Skeletal muscle cell (primary cell): Measurements from ENCODE around the gene AFF3.
"Not testable (repeated sequence)": the region's sequence is repeated elsewhere in the genome, so short reads cannot be mapped to it uniquely, and the experiment has no call there.

Experiments used
- DNase-seq: peaks from one replicate; pipeline ENCODE4 v3.0.0-alpha.2; 2010; ENCODE audit warnings: low read depth
- H3K4me3 ChIP-seq: 2 replicates; pipeline ENCODE4 v1.5.1; 2011; ENCODE audit warnings: low read depth, mild to moderate bottlenecking, control low read depth, low read length, moderate library complexity

The AFF3 gene

GRCh38 chr2:100142393-100142792, at the start of gene AFF3:
Gene AFF3 (minus strand): TSS chr2:100142590. CDS start chr2:100104454, 38,136 bp downstream.
- no peak within 1 kb of the TSS for H3K4me3 ChIP-seq
- no peak for DNase-seq

GRCh38 chr2:100189387-100189786, 47.0 kb upstream of the AFF3 start:
- H3K4me3 ChIP-seq, result no peak overlapping the region

GRCh38 chr2:100188326-100188725, 45.9 kb upstream of the AFF3 start:
- H3K4me3 ChIP-seq, result no peak overlapping the region
- no peak for DNase-seq

More at GRCh38 chr2:100189387-100189786, 47.0 kb upstream of the AFF3 start:
- no peak for DNase-seq

GRCh38 chr2:100186126-100186525, 43.7 kb upstream of the AFF3 start:
- no peak for DNase-seq
- H3K4me3 ChIP-seq, result no peak overlapping the region

- no peak for DNase-seq
These were observed 43.1 kb upstream of the AFF3 start for GRCh38 chr2:100185516-100185915.

GRCh38 chr2:100185105-100185504, 42.7 kb upstream of the AFF3 start:
- no peak for DNase-seq
- H3K4me3 ChIP-seq, result no peak overlapping the region

More at GRCh38 chr2:100185516-100185915, 43.1 kb upstream of the AFF3 start:
- no peak overlapping the region for H3K4me3 ChIP-seq

GRCh38 chr2:100184055-100184737, 41.8 kb upstream of the AFF3 start:
- no peak overlapping the region for H3K4me3 ChIP-seq
- DNase-seq, result no peak

GRCh38 chr2:100182494-100183361, 40.3 kb upstream of the AFF3 start:
- DNase-seq, result no peak
- H3K4me3 ChIP-seq, result no peak overlapping the region

- no peak for DNase-seq
These were observed 38.1 kb upstream of the AFF3 start for GRCh38 chr2:100180503-100180902.

GRCh38 chr2:100179806-100180205, 37.4 kb upstream of the AFF3 start:
- H3K4me3 ChIP-seq, result no peak overlapping the region
- DNase-seq, result no peak

More at GRCh38 chr2:100180503-100180902, 38.1 kb upstream of the AFF3 start:
- no peak overlapping the region for H3K4me3 ChIP-seq

- DNase-seq, result no peak
These were observed 36.5 kb upstream of the AFF3 start for GRCh38 chr2:100178864-100179263.

GRCh38 chr2:100178085-100178788, 35.8 kb upstream of the AFF3 start:
- no peak overlapping the region for H3K4me3 ChIP-seq
- no peak for DNase-seq

More at GRCh38 chr2:100178864-100179263, 36.5 kb upstream of the AFF3 start:
- H3K4me3 ChIP-seq, result no peak overlapping the region

GRCh38 chr2:100176925-100177324, 34.5 kb upstream of the AFF3 start:
- no peak overlapping the region for H3K4me3 ChIP-seq
- no peak for DNase-seq

GRCh38 chr2:100174026-100174431, 31.6 kb upstream of the AFF3 start:
- H3K4me3 ChIP-seq, result no peak overlapping the region
- DNase-seq, result no peak

GRCh38 chr2:100166701-100167100, 24.3 kb upstream of the AFF3 start:
- H3K4me3 ChIP-seq, result no peak overlapping the region
- DNase-seq, result no peak

- no peak overlapping the region for H3K4me3 ChIP-seq
- no peak for DNase-seq
These were observed 21.2 kb upstream of the AFF3 start for GRCh38 chr2:100163605-100164004.

GRCh38 chr2:100161945-100162620, 19.7 kb upstream of the AFF3 start:
- DNase-seq, result no peak
- H3K4me3 ChIP-seq, result no peak overlapping the region

- H3K4me3 ChIP-seq, result no peak overlapping the region
These were observed 18.0 kb upstream of the AFF3 start for GRCh38 chr2:100160396-100160795.

GRCh38 chr2:100151832-100152231, 9.4 kb upstream of the AFF3 start:
- not testable (repeated sequence) for H3K4me3 ChIP-seq, DNase-seq

More at GRCh38 chr2:100160396-100160795, 18.0 kb upstream of the AFF3 start:
- DNase-seq, result no peak
